Measurements from ENCODE around the gene FAM177A1. TPM values are rescaled to one million over a fixed set of nuclear protein-coding genes. Genes with fewer than 3 reads are reported as not detected.

FAM177A1 gene, protein sequence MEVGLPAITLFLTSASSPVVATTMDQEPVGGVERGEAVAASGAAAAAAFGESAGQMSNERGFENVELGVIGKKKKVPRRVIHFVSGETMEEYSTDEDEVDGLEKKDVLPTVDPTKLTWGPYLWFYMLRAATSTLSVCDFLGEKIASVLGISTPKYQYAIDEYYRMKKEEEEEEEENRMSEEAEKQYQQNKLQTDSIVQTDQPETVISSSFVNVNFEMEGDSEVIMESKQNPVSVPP
- total RNA-seq, result 10 to 100 TPM; 49.0 to 60.8 (median 54.7) TPM

DNA sequence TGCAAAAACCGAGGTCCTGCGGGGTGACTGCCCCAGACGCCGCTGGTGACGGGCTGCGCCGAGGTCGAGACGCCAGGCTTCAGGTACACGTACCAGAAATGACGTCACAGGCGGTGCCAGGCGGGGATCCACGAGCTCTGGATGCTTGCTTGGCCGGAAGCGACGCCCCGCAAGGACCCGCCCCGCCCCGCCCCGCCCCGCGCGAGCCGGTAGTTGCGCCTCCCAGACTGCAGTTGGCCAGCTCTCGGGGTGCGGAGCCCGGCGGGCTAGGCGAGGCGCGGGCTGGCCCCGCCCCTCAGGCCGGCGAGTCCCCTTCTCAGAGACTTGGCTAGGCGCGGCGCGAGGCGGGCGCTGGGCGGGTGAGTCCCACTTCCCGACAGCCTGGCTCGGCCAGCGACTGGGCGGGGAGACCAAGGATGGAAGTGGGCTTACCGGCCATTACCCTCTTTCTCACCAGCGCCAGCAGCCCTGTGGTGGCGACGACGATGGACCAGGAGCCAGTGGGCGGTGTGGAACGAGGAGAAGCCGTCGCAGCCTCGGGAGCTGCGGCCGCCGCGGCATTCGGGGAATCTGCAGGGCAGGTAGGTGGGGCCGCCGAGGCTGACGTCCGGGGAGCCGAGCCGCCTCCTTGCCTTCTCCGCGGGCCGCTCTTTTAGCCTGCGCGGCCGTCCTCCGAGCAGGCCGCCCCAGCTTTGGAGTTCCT lies at the start of gene FAM177A1:
TSS of gene FAM177A1 (plus strand) at position 225 of the 703 bp plus-strand sequence. CDS start at position 417, 192 bp downstream.
- H3K4me1 ChIP-seq, result peaks cover 29 to 50% (median 35%) of the 10 kb centered on the region in 4 donors
- WGBS, result 0% methylated on average over 5 of the region's 77 CpGs
- TF ChIP-seq POLR2AphosphoS5 (IDR thresholded peaks at IDR 0.05) (peak; percentile 92 to 97), EP300 (IDR thresholded peaks at IDR 0.05) (peak; percentile 49), POLR2A (IDR thresholded peaks at IDR 0.05; ENCODE audit: low read depth) (peak; percentile 81)
- TF ChIP-seq, protein P1, sequence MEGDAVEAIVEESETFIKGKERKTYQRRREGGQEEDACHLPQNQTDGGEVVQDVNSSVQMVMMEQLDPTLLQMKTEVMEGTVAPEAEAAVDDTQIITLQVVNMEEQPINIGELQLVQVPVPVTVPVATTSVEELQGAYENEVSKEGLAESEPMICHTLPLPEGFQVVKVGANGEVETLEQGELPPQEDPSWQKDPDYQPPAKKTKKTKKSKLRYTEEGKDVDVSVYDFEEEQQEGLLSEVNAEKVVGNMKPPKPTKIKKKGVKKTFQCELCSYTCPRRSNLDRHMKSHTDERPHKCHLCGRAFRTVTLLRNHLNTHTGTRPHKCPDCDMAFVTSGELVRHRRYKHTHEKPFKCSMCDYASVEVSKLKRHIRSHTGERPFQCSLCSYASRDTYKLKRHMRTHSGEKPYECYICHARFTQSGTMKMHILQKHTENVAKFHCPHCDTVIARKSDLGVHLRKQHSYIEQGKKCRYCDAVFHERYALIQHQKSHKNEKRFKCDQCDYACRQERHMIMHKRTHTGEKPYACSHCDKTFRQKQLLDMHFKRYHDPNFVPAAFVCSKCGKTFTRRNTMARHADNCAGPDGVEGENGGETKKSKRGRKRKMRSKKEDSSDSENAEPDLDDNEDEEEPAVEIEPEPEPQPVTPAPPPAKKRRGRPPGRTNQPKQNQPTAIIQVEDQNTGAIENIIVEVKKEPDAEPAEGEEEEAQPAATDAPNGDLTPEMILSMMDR (IDR thresholded peaks at IDR 0.05), result peak in 1 of 3 experiments; percentile 3
- no peaks in the 10 kb centered on the region for H3K9me3 ChIP-seq
- H3K4me3 ChIP-seq, result peak within 1 kb of the TSS; percentile 71 to 96 (median 84)
- peak within 1 kb of the TSS; percentile 90 to 99 (median 97) for H3K27ac ChIP-seq (replicated peaks in 1 of 4)
- intact Hi-C loops (cut with DNase I), result loop anchor here (2.0 to 10.0 kb wide), 3 partner anchors 64 to 379 kb away; partner anchors contain the start of genes BAZ1A and SRP54
- DNase-seq (ENCODE audit: extremely low spot score), result peak; percentile 100
- H3K36me3 ChIP-seq, result peaks cover 0 to 16% (median 6%) of the 10 kb centered on the region in 4 donors
- H3K27me3 ChIP-seq, result no peaks in the 10 kb centered on the region

DNA sequence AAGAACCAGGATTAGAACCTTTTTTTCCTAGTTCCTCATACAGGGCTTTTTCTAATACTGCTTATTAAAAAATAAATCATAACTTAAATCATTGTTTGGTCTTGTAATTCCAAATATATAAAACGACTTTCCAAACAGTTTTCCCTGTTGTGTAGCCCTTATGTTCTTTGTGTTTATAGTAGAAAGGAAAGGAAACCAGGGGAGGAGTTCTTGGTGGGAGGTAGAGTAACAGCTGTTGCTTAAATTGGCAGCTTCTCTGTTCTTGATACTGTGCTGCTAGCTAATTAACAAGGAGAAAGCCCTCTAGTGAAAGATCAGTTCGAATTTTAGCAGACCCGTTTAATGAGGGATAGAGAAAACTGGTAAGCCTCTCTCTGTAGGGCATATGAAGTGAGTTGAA lies 48.3 kb upstream of the FAM177A1 start:
- intact Hi-C loops (cut with DNase I), result no loop called here
- Histone ChIP-seq H3K9me3 (no peaks in the 10 kb centered on the region), H3K4me3 (no peak overlapping the region), H3K36me3 (peaks cover 8 to 38% (median 22%) of the 10 kb centered on the region in 4 donors), H3K27me3 (no peaks in the 10 kb centered on the region), H3K27ac (replicated peaks in 1 of 4) (no peak overlapping the region), H3K4me1 (no peaks in the 10 kb centered on the region)
- 31% methylated on average over 3 of the region's 3 CpGs for WGBS
- TF ChIP-seq EP300 (IDR thresholded peaks at IDR 0.05) (no peak), POLR2A (IDR thresholded peaks at IDR 0.05; ENCODE audit: low read depth) (no peak), POLR2AphosphoS5 (IDR thresholded peaks at IDR 0.05) (no peak)
- TF ChIP-seq, protein P1 (IDR thresholded peaks at IDR 0.05), result no peak
- DNase-seq (ENCODE audit: extremely low spot score), result no peak

- H3K4me3 ChIP-seq, result no peak overlapping the region
- no peaks in the 10 kb centered on the region for H3K9me3 ChIP-seq
- WGBS, result 95% methylated on average over 3 of the region's 3 CpGs
- no peak overlapping the region for H3K27ac ChIP-seq (replicated peaks in 1 of 4)
- intact Hi-C loops (cut with DNase I), result no loop called here
- peaks cover 8 to 53% (median 36%) of the 10 kb centered on the region in 4 donors for H3K36me3 ChIP-seq
- H3K4me1 ChIP-seq, result no peaks in the 10 kb centered on the region
- H3K27me3 ChIP-seq, result no peaks in the 10 kb centered on the region
- DNase-seq (ENCODE audit: extremely low spot score), result no peak
- TF ChIP-seq POLR2A (IDR thresholded peaks at IDR 0.05; ENCODE audit: low read depth), result no peak
- no peak for TF ChIP-seq EP300 (IDR thresholded peaks at IDR 0.05)
- TF ChIP-seq, protein P1 (IDR thresholded peaks at IDR 0.05), result no peak
- TF ChIP-seq POLR2AphosphoS5 (IDR thresholded peaks at IDR 0.05), result no peak
Observed at GRCh38 chr14:34999500-34999899, 46.6 kb upstream of the FAM177A1 start.

DNA sequence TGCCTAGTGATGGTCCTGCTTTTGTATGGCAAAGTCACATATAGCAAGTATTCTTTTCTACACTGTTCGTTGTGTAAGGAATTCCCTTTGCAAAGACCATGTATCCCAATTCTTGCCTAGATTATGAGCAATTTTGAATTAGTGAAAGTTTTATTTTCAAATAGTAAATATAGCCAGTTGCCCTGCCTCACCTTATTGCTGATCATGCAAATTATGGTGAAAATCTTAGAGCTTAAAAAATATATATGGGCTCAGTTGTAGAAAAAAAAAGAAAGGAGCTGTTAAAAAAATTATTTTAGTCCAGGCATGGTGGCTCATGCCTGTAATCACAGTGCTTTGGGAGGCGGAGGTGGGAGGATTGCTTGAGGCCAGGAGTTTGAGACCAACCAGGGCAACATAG lies 44.5 kb upstream of the FAM177A1 start:
- DNase-seq (ENCODE audit: extremely low spot score), result no peak
- Histone ChIP-seq H3K4me1 (no peaks in the 10 kb centered on the region), H3K4me3 (no peak overlapping the region), H3K36me3 (peaks cover 8 to 63% (median 49%) of the 10 kb centered on the region in 4 donors), H3K27me3 (no peaks in the 10 kb centered on the region), H3K9me3 (no peaks in the 10 kb centered on the region), H3K27ac (replicated peaks in 1 of 4) (no peak overlapping the region)
- WGBS, result 89% methylated on average over 2 of the region's 2 CpGs
- no peak for TF ChIP-seq EP300 (IDR thresholded peaks at IDR 0.05)
- TF ChIP-seq POLR2A (IDR thresholded peaks at IDR 0.05; ENCODE audit: low read depth), result no peak
- TF ChIP-seq POLR2AphosphoS5 (IDR thresholded peaks at IDR 0.05), result no peak
- TF ChIP-seq, protein P1 (IDR thresholded peaks at IDR 0.05), result no peak
- intact Hi-C loops (cut with DNase I), result no loop called here

Data from esophagus muscularis mucosa (tissue), 4 donors.